PC-9 (cell line): ENCODE results near the gene ALG13. TPM values are rescaled to one million over a fixed set of nuclear protein-coding genes. Genes with fewer than 3 reads are reported as not detected.

ENCODE experiments used
- BruUV-seq: library from RNA; stranded (reverse); fragments of 400-500 nt; replicated peaks from 2 replicates; lab custom pipeline; 2021; lab: Mats Ljungman, UMichigan
- CTCF ChIA-PET: fragments of 300-600 bp; sonication (Branson Sonifier 250); formaldehyde crosslinking; loops from one replicate; lab custom pipeline; 2022; ENCODE audit warnings: antibody characterized with exemption; lab: Charles Lee
- POLR2A ChIA-PET: fragments of 300-600 bp; sonication (Branson Sonifier 250); formaldehyde crosslinking; loops from one replicate; lab custom pipeline; 2022; ENCODE audit warnings: antibody characterized with exemption; ENCODE audit not compliant: unreplicated experiment; lab: Charles Lee
- DNase-seq, 2 experiments: peaks; one replicate each; pipeline versions ENCODE4 v3.0.0 to v3.0.0-alpha.2; 2015 to 2022; ENCODE audit warnings: mixed read lengths in 1 of 2
- H2AFZ ChIP-seq: fragments of 200-600 bp; sonication (generic); 2 replicates; pipeline ENCODE4 v1.8.1; 2017; ENCODE audit warnings: antibody characterized with exemption
- H3F3A ChIP-seq: fragments of 200-600 bp; sonication (generic); 2 replicates; pipeline ENCODE4 v1.8.1; 2017; ENCODE audit warnings: antibody characterized with exemption, mild to moderate bottlenecking, low read depth; ENCODE audit not compliant: insufficient read depth
- H3K27ac ChIP-seq: fragments of 200-600 bp; sonication (generic); 2 replicates; pipeline ENCODE4 v1.6.1; 2016; ENCODE audit warnings: mixed run types
- H3K27me3 ChIP-seq: fragments of 200-600 bp; sonication (generic); 2 replicates; pipeline ENCODE4 v1.6.1; 2016; ENCODE audit warnings: low read depth, mixed run types; ENCODE audit not compliant: insufficient read depth
- H3K36me3 ChIP-seq: fragments of 200-600 bp; sonication (generic); 2 replicates; pipeline ENCODE4 v1.6.1; 2016; ENCODE audit warnings: low read depth, mixed run types
- H3K4me1 ChIP-seq: fragments of 200-600 bp; sonication (generic); replicated peaks from 2 replicates; pipeline ENCODE4 v1.6.1; 2016; ENCODE audit warnings: mixed run types; ENCODE audit not compliant: insufficient read depth
- H3K4me2 ChIP-seq: fragments of 200-600 bp; sonication (generic); 2 replicates; pipeline ENCODE4 v1.6.1; 2017; ENCODE audit warnings: mixed run types
- H3K4me3 ChIP-seq: fragments of 200-600 bp; sonication (generic); 2 replicates; pipeline ENCODE4 v1.6.1; 2016; ENCODE audit warnings: mixed run types
- H3K79me2 ChIP-seq: fragments of 200-600 bp; sonication (generic); 2 replicates; pipeline ENCODE4 v1.6.1; 2017; ENCODE audit warnings: low read depth, mixed run types
- H3K9me2 ChIP-seq: fragments of 200-600 bp; sonication (generic); 2 replicates; pipeline ENCODE4 v1.8.1; 2017; ENCODE audit warnings: mild to moderate bottlenecking; ENCODE audit not compliant: insufficient read depth
- H3K9me3 ChIP-seq: fragments of 200-600 bp; sonication (generic); 2 replicates; pipeline ENCODE4 v1.8.1; 2016; ENCODE audit warnings: low read depth; ENCODE audit not compliant: insufficient read depth
- H4K20me1 ChIP-seq: fragments of 200-600 bp; sonication (generic); 2 replicates; pipeline ENCODE4 v1.8.1; 2017; ENCODE audit not compliant: insufficient read depth
- EZH2 ChIP-seq: fragments of 200-600 bp; sonication (generic); IDR thresholded peaks from 2 replicates; pipeline ENCODE4 v1.8.0; 2017; ENCODE audit warnings: antibody characterized with exemption, low read depth
- intact Hi-C: fragments of 100-400 bp; cut with micrococcal nuclease; formaldehyde crosslinking; loops from one replicate; pipeline ENCODE4 v1.10.0; 2022; ENCODE audit not compliant: unreplicated experiment
- total RNA-seq: library from RNA; stranded (reverse); gene quantifications from 2 replicates; pipeline ENCODE4 v1.2.3, GENCODE V29; 2021
- TF ChIP-seq, protein P1 (sequence below): fragments of 200-600 bp; sonication (generic); conservative IDR thresholded peaks from 2 replicates; pipeline ENCODE4 v1.6.1; 2017; ENCODE audit warnings: mixed run types, antibody characterized with exemption, mild to moderate bottlenecking, moderate library complexity

Gene ALG13
- total RNA-seq, 1 experiment from 2014 or later = 50.2 TPM

DNA sequence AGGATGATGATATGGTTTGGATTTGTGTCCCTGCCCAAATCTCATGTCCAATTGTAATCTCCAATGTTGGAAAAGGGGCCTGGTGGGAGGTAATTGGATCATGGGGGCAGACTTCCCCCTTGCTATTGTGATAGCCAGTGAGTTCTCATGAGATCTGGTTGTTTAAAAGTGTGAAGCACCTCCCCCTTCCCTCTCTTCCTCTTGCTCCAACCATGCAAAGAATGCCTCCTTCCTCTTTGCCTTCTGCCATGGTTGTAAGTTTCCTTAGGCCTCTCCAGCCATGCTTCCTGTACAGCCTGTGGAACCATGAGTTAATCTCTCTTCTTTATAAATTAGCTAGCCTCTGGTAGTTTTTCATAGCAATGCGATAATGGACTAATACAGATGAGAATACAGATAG is 19.7 kb upstream of the ALG13 start:
- Histone ChIP-seq H4K20me1 (no peaks in the 10 kb centered on the region), H2AFZ (no peak overlapping the region), H3K36me3 (no peaks in the 10 kb centered on the region), H3K27me3 (no peaks in the 10 kb centered on the region), H3K4me3 (no peak overlapping the region), H3K9me2 (no peaks in the 10 kb centered on the region), H3K79me2 (no peaks in the 10 kb centered on the region), H3F3A (no peaks in the 10 kb centered on the region), H3K4me2 (no peak overlapping the region), H3K4me1 (no peaks in the 10 kb centered on the region), H3K27ac (no peak overlapping the region), H3K9me3 (no peaks in the 10 kb centered on the region)
- DNase-seq = no peak
- BruUV-seq = no TSS peak
- TF ChIP-seq, protein P1, sequence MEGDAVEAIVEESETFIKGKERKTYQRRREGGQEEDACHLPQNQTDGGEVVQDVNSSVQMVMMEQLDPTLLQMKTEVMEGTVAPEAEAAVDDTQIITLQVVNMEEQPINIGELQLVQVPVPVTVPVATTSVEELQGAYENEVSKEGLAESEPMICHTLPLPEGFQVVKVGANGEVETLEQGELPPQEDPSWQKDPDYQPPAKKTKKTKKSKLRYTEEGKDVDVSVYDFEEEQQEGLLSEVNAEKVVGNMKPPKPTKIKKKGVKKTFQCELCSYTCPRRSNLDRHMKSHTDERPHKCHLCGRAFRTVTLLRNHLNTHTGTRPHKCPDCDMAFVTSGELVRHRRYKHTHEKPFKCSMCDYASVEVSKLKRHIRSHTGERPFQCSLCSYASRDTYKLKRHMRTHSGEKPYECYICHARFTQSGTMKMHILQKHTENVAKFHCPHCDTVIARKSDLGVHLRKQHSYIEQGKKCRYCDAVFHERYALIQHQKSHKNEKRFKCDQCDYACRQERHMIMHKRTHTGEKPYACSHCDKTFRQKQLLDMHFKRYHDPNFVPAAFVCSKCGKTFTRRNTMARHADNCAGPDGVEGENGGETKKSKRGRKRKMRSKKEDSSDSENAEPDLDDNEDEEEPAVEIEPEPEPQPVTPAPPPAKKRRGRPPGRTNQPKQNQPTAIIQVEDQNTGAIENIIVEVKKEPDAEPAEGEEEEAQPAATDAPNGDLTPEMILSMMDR = no peak
- no peak for TF ChIP-seq EZH2
- intact Hi-C loops = no loop called here
- POLR2A ChIA-PET = no interaction called here
- CTCF ChIA-PET = no interaction called here

DNA sequence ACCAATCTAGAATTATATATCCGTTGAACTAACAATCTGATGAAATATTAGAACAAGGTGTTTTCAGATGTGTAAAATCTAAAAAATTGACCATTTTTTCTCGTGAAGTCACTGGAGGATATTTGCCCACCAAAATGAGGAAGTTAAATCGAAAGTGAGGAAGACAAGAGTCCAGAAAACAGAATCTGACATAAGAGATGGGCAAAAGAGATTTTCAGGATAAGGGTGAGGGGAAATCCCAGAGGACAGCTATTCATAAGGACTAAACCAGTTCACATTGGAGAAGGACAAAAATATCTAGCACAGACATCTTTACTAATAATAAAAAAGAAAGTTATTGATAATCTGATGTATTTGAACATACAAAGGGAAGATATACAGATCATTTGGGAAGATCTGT is 18.7 kb upstream of the ALG13 start:
- Histone ChIP-seq H3K79me2 (no peaks in the 10 kb centered on the region), H3K4me3 (no peak overlapping the region), H3K9me2 (no peaks in the 10 kb centered on the region), H4K20me1 (no peaks in the 10 kb centered on the region), H2AFZ (no peak overlapping the region), H3K4me2 (no peak overlapping the region), H3K4me1 (no peaks in the 10 kb centered on the region), H3K36me3 (no peaks in the 10 kb centered on the region), H3K27ac (no peak overlapping the region), H3K9me3 (no peaks in the 10 kb centered on the region), H3K27me3 (no peaks in the 10 kb centered on the region), H3F3A (no peaks in the 10 kb centered on the region)
- POLR2A ChIA-PET = no interaction called here
- intact Hi-C loops = no loop called here
- TF ChIP-seq, protein P1 = no peak
- TF ChIP-seq EZH2 = no peak
- DNase-seq = no peak
- CTCF ChIA-PET = no interaction called here
- no TSS peak for BruUV-seq

DNA sequence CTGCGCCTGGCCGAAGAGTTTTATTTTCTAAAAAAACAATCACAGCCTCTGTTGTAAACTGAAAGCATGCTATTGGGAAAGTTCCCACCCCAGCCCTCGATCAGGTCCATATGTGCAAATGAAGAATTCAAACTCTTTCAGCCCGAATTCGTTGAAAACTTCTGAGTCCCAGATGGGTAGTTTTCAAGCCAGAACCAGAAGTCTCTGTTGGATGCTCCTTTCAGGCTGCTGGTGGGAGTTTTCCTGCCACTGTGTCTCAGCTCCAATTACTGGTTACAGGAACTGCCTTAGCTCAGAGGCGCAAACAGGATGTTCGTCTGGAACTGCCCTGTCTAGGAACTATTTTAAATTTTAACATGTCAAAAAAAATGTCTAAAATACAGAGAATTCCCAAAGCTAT is 9.3 kb upstream of the ALG13 start:
- Histone ChIP-seq H4K20me1 (no peaks in the 10 kb centered on the region), H3F3A (no peaks in the 10 kb centered on the region), H3K4me1 (no peaks in the 10 kb centered on the region), H3K27me3 (no peaks in the 10 kb centered on the region), H2AFZ (no peak overlapping the region), H3K36me3 (no peaks in the 10 kb centered on the region), H3K79me2 (no peaks in the 10 kb centered on the region), H3K9me2 (no peaks in the 10 kb centered on the region; the same call in 1 of the 2 replicates), H3K9me3 (no peaks in the 10 kb centered on the region), H3K4me3 (no peak overlapping the region), H3K4me2 (no peak overlapping the region), H3K27ac (no peak overlapping the region)
- TF ChIP-seq EZH2 = no peak
- TF ChIP-seq, protein P1 = no peak
- intact Hi-C loops = no loop called here
- CTCF ChIA-PET = interaction anchor here (0.5 kb wide), 1 partner anchor 11 kb away, joined by 3 read pairs; no protein-coding TSS in a partner anchor
- POLR2A ChIA-PET = no interaction called here
- BruUV-seq = no TSS peak
- DNase-seq = no peak
